Nephron (organoid): ENCODE results near the gene FASN.
A peak's percentile ranks its signal among the peaks of the same experiment; 100 is the strongest.
"Not testable (repeated sequence)": the region's sequence is repeated elsewhere in the genome, so short reads cannot be mapped to it uniquely, and the experiment has no call there.

ENCODE experiments used
- H3K27ac Mint-ChIP-seq, 3 experiments: 2 replicates each; pipeline ENCODE4 v1.8.0; 2020; ENCODE audit warnings: mixed read lengths in 3 of 3, mild to moderate bottlenecking in 2 of 3, moderate library complexity in 1 of 3
- H3K27me3 Mint-ChIP-seq: 2 replicates; pipeline ENCODE4 v1.8.0; 2021; ENCODE audit warnings: low read depth, mild to moderate bottlenecking, moderate library complexity, mixed read lengths
- H3K36me3 Mint-ChIP-seq: 2 replicates; pipeline ENCODE4 v1.8.0; 2020; ENCODE audit warnings: low read depth, mixed read lengths
- H3K4me1 Mint-ChIP-seq: 2 replicates; pipeline ENCODE4 v1.8.0; 2020; ENCODE audit warnings: mixed read lengths
- H3K4me3 Mint-ChIP-seq, 3 experiments: 2 replicates each; pipeline ENCODE4 v1.8.0; 2020; ENCODE audit warnings: mild to moderate bottlenecking in 3 of 3, mixed read lengths in 3 of 3, moderate library complexity in 2 of 3
- H3K9me3 Mint-ChIP-seq: 2 replicates; pipeline ENCODE4 v1.8.0; 2020; ENCODE audit warnings: mixed read lengths
- CTCF ChIP-seq, 3 experiments: fragments of 200-600 bp; sonication (generic); IDR thresholded peaks; one replicate each; pipeline ENCODE4 v1.5.0; 2021; ENCODE audit warnings: antibody characterized with exemption in 3 of 3; ENCODE audit not compliant: unreplicated experiment in 3 of 3

The FASN gene

GRCh38 chr17:82134101-82134500 is 36.1 kb upstream of the FASN start:
- Mint-ChIP-seq H3K9me3 (no peaks in the 10 kb centered on the region), H3K4me1 (no peaks in the 10 kb centered on the region), H3K36me3 (no peaks in the 10 kb centered on the region), H3K27ac (peak overlapping the region in 1 of 3 experiments; percentile 70), H3K27me3 (peaks cover 7% of the 10 kb centered on the region), H3K4me3 (no peak overlapping the region)
- no peak for TF ChIP-seq CTCF (IDR thresholded peaks at IDR 0.05; ENCODE audit: unreplicated experiment in 3 of 3)

GRCh38 chr17:82133166-82133953 is 35.3 kb upstream of the FASN start:
- not testable (repeated sequence) for H3K36me3 Mint-ChIP-seq, H3K27me3 Mint-ChIP-seq, H3K4me3 Mint-ChIP-seq, H3K9me3 Mint-ChIP-seq, H3K4me1 Mint-ChIP-seq
- H3K27ac Mint-ChIP-seq = peak overlapping the region in 1 of 3 experiments; percentile 70

GRCh38 chr17:82129095-82129494 is 31.1 kb upstream of the FASN start:
- H3K27me3 Mint-ChIP-seq = peaks cover 2% of the 10 kb centered on the region
- no peaks in the 10 kb centered on the region for H3K9me3 Mint-ChIP-seq
- TF ChIP-seq CTCF (IDR thresholded peaks at IDR 0.05; ENCODE audit: unreplicated experiment in 3 of 3) = no peak
- peaks cover 19% of the 10 kb centered on the region for H3K36me3 Mint-ChIP-seq
- H3K4me1 Mint-ChIP-seq = no peaks in the 10 kb centered on the region
- H3K4me3 Mint-ChIP-seq = no peak overlapping the region
- no peak overlapping the region for H3K27ac Mint-ChIP-seq

- Mint-ChIP-seq H3K9me3 (no peaks in the 10 kb centered on the region), H3K36me3 (peaks cover 27% of the 10 kb centered on the region), H3K4me3 (no peak overlapping the region), H3K27me3 (no peaks in the 10 kb centered on the region), H3K4me1 (no peaks in the 10 kb centered on the region), H3K27ac (no peak overlapping the region)
- no peak for TF ChIP-seq CTCF (IDR thresholded peaks at IDR 0.05; ENCODE audit: unreplicated experiment in 3 of 3)
Measured at GRCh38 chr17:82128287-82128686, 30.3 kb upstream of the FASN start.

- H3K36me3 Mint-ChIP-seq = peaks cover 30% of the 10 kb centered on the region
- no peak overlapping the region for H3K4me3 Mint-ChIP-seq
- no peak overlapping the region for H3K27ac Mint-ChIP-seq
- TF ChIP-seq CTCF (IDR thresholded peaks at IDR 0.05; ENCODE audit: unreplicated experiment in 3 of 3) = no peak
- H3K4me1 Mint-ChIP-seq = no peaks in the 10 kb centered on the region
- H3K27me3 Mint-ChIP-seq = no peaks in the 10 kb centered on the region
- H3K9me3 Mint-ChIP-seq = no peaks in the 10 kb centered on the region
Measured at GRCh38 chr17:82127704-82128103, 29.7 kb upstream of the FASN start.

GRCh38 chr17:82127315-82127595 is 29.2 kb upstream of the FASN start:
- no peaks in the 10 kb centered on the region for H3K27me3 Mint-ChIP-seq
- H3K36me3 Mint-ChIP-seq = peaks cover 31% of the 10 kb centered on the region
- TF ChIP-seq CTCF (IDR thresholded peaks at IDR 0.05; ENCODE audit: unreplicated experiment in 3 of 3) = no peak
- H3K27ac Mint-ChIP-seq = no peak overlapping the region
- no peaks in the 10 kb centered on the region for H3K4me1 Mint-ChIP-seq
- H3K4me3 Mint-ChIP-seq = no peak overlapping the region
- H3K9me3 Mint-ChIP-seq = no peaks in the 10 kb centered on the region
